ENCODE measurements around the gene SEMA3G.

GRCh38 chr3:52385157-52385556 is 59.7 kb downstream of the SEMA3G start:
- no peak for TF ChIP-seq EZH2 (IDR thresholded peaks at IDR 0.05; ENCODE audit: borderline replicate concordance, low read depth, low read length, severe bottlenecking)
- TF ChIP-seq CTCF (IDR thresholded peaks at IDR 0.05; ENCODE audit: borderline replicate concordance, extremely low read depth, low read length, poor library complexity, severe bottlenecking), result peak; percentile 65
